ENCODE measurements around the gene CSF1R. TPM values are rescaled to one million over a fixed set of nuclear protein-coding genes. Genes with fewer than 3 reads are reported as not detected.

Gene CSF1R
- total and polyA plus RNA-seq, 2 of the 4 experiments (the other 2 are of a cell fraction), result 0.14 to 0.36 TPM

DNA sequence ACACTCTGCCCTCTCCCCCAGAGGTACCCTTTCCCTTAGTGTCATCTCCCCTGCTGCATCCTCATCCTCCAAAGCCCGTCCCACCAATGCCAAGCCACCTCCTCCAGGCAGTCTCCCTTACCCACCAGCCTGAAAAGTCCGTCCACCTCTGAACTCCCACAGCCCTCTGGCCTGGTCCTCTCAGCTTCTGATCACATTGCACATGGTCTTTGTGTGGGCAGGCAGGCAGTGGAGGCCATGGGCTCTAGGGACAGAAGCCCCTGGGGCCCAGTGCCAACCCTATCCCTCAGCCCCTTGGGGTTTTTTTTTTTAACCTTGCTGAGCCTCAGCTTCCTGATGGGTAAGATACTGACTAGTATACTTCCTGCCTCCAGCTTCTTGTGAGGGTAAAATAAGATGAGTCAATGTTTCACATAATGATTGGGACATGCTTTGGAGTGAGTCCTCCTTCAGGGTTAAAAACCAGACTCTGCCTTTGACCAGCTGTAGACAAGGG lies 19.4 kb downstream of the CSF1R start:
- H3K27ac ChIP-seq (ENCODE audit: insufficient read depth, low read length), result peak overlapping the region; percentile 39; the same call in 1 of the 2 replicates
- H4K5ac ChIP-seq (ENCODE audit: low read depth, low read length), result peak overlapping the region; percentile 1; the same call in 1 of the 2 replicates
- H2BK15ac ChIP-seq (ENCODE audit: low read depth, low read length), result peak overlapping the region; percentile 81; the same call in 2 of the 3 replicates
- peak overlapping the region; percentile 54 for H3K23ac ChIP-seq (ENCODE audit: low read depth, low read length)
- H3K4me2 ChIP-seq (ENCODE audit: low read depth, low read length), result no peak overlapping the region
- peak overlapping the region; percentile 81 for H2AK9ac ChIP-seq (replicated peaks; ENCODE audit: low read depth, low read length, poor library complexity)
- no peaks in the 10 kb centered on the region for H3K36me3 ChIP-seq (ENCODE audit: control insufficient read depth, insufficient read depth, low read length)
- no peaks in the 10 kb centered on the region; a peak in 1 of 4 replicates for H3K79me1 ChIP-seq (ENCODE audit: low read depth in 1 of 2, low read length in 2 of 2)
- no peak overlapping the region for H3K4me3 ChIP-seq (ENCODE audit: insufficient read depth, low read depth, low read length)
- peak overlapping the region; percentile 86 to 94 for H4K8ac ChIP-seq (ENCODE audit: low read depth in 2 of 2, low read length in 2 of 2)
- BruUV-seq (replicated peaks), result no TSS peak
- H2AK5ac ChIP-seq (ENCODE audit: low read depth, low read length), result peak overlapping the region; percentile 94
- H3K9me3 ChIP-seq (ENCODE audit: control insufficient read depth, insufficient read depth, low read length), result no peaks in the 10 kb centered on the region
- no peak overlapping the region for H3K56ac ChIP-seq (ENCODE audit: extremely low read depth, insufficient read depth, low read length)
- H3K4ac ChIP-seq (ENCODE audit: low read depth, low read length), result peak overlapping the region; percentile 94
- H2BK120ac ChIP-seq (ENCODE audit: low read depth, low read length), result peak overlapping the region; percentile 85
- H3K9ac ChIP-seq (ENCODE audit: low read depth, low read length), result no peak overlapping the region
- TF ChIP-seq CEBPB (IDR thresholded peaks at IDR 0.05; ENCODE audit: low read depth, low read length), result peak; percentile 93
- peak; percentile 44; the same call in 1 of the 2 replicates for TF ChIP-seq FOS (IDR thresholded peaks at IDR 0.05; ENCODE audit: low read depth, low read length)
- no peak for TF ChIP-seq USF2 (IDR thresholded peaks at IDR 0.05; ENCODE audit: low read depth, low read length)
- TF ChIP-seq MAFK (IDR thresholded peaks at IDR 0.05; ENCODE audit: low read depth, low read length), result peak; percentile 17; the same call in 1 of the 2 replicates
- peak; percentile 26 for TF ChIP-seq RCOR1 (IDR thresholded peaks at IDR 0.05; ENCODE audit: insufficient replicate concordance, low read length)
- TF ChIP-seq POLR2A (IDR thresholded peaks at IDR 0.05; ENCODE audit: low read depth, low read length), result no peak
- DNase-seq (peak; percentile 83), ATAC-seq (ENCODE audit: low read depth) (peak; percentile 67)
- ChIA-PET CTCF (interaction anchor here (0.5 to 0.6 kb wide), 2 partner anchors 10 to 52 kb away, joined by 3 read pairs; no protein-coding TSS in a partner anchor), POLR2A (ENCODE audit: unreplicated experiment) (interaction anchor here (0.6 kb wide), 1 partner anchor 73 kb away, joined by 3 read pairs; no protein-coding TSS in a partner anchor)
- intact Hi-C loops (cut with micrococcal nuclease) (loop anchor here (5.0 kb wide), 1 partner anchor 45 kb away; no protein-coding TSS in a partner anchor), in situ Hi-C loops (cut with MboI; ENCODE audit: low sequenced_read_pairs) (no loop called here), dilution Hi-C loops (cut with HindIII; ENCODE audit: low sequenced_read_pairs, unreplicated experiment) (no loop called here)
- H2AFZ ChIP-seq (replicated peaks; ENCODE audit: low read length, poor library complexity), result peak overlapping the region; percentile 77
- H2BK20ac ChIP-seq (ENCODE audit: low read depth, low read length), result peak overlapping the region; percentile 89; the same call in 1 of the 2 replicates
- 82% methylated on average over 2 of the region's 2 CpGs; no CpG with 5 or more reads in 1 of the 2 experiments for WGBS, 2 experiments (ENCODE audit: extremely low coverage in 2 of 2, insufficient read length in 1 of 2)
- peak overlapping the region; percentile 84 for H4K91ac ChIP-seq (ENCODE audit: insufficient read depth, low read depth, low read length)
- peak overlapping the region; percentile 57 for H2BK5ac ChIP-seq (ENCODE audit: low read depth, low read length, poor library complexity, severe bottlenecking)
- H3K18ac ChIP-seq (ENCODE audit: low read depth, low read length), result peak overlapping the region; percentile 3; the same call in 1 of the 2 replicates
- no peaks in the 10 kb centered on the region for H4K20me1 ChIP-seq (ENCODE audit: insufficient read depth, low read length)
- no peaks in the 10 kb centered on the region for H3K27me3 ChIP-seq (ENCODE audit: control insufficient read depth, insufficient read depth, low read length)
- peaks cover 47% of the 10 kb centered on the region for H3K9me1 ChIP-seq (ENCODE audit: insufficient read depth, low read length)
- H3K4me1 ChIP-seq (ENCODE audit: control insufficient read depth, insufficient read depth, low read length), result peaks cover 33% of the 10 kb centered on the region
- peak overlapping the region; percentile 90 for H3K14ac ChIP-seq (replicated peaks; ENCODE audit: low read depth, low read length)
